GM23338 (cell line): ENCODE measurements around the gene GALNT6.

Source experiments
- CREB1 ChIP-seq: fragments of 250-450 bp; sonication (Bioruptor Pico); IDR thresholded peaks from 2 replicates; pipeline ENCODE4 v1.5.0; 2020; ENCODE audit warnings: low read depth, mild to moderate bottlenecking, moderate library complexity
- EZH2 ChIP-seq: fragments of 200-600 bp; sonication (generic); IDR thresholded peaks from one replicate; pipeline ENCODE4 v1.8.0; 2017; ENCODE audit warnings: antibody characterized with exemption, mild to moderate bottlenecking, low read depth; ENCODE audit not compliant: unreplicated experiment
- EZH2phosphoT487 ChIP-seq: fragments of 200-600 bp; sonication (generic); IDR thresholded peaks from one replicate; pipeline ENCODE4 v1.8.1; 2018; ENCODE audit warnings: antibody characterized with exemption; ENCODE audit not compliant: unreplicated experiment
- JUNB ChIP-seq: IDR thresholded peaks from one replicate; pipeline ENCODE4 v1.6.1; 2016; ENCODE audit warnings: antibody characterized with exemption; ENCODE audit not compliant: unreplicated experiment
- NANOG ChIP-seq: IDR thresholded peaks from 2 replicates; pipeline ENCODE4 v1.6.1; 2016; ENCODE audit warnings: antibody characterized with exemption, borderline replicate concordance
- POLR2AphosphoS5 ChIP-seq: IDR thresholded peaks from 2 replicates; pipeline ENCODE4 v1.6.1; 2016; ENCODE audit warnings: antibody characterized with exemption, low read depth
- STAT1 ChIP-seq: IDR thresholded peaks from one replicate; pipeline ENCODE4 v1.6.1; 2016; ENCODE audit warnings: antibody characterized with exemption; ENCODE audit not compliant: unreplicated experiment
- ZNF114 ChIP-seq: fragments of 250-450 bp; sonication (Bioruptor Pico); IDR thresholded peaks from 2 replicates; pipeline ENCODE4 v1.5.0; 2020; ENCODE audit warnings: mild to moderate bottlenecking, moderate library complexity
- ZNF331 ChIP-seq: fragments of 250-450 bp; sonication (Bioruptor Pico); IDR thresholded peaks from 2 replicates; pipeline ENCODE4 v1.5.0; 2020; ENCODE audit warnings: low read depth, mild to moderate bottlenecking, moderate library complexity
- TF ChIP-seq, protein P1 (sequence below): IDR thresholded peaks from one replicate; pipeline ENCODE4 v1.6.1; 2018; ENCODE audit warnings: antibody characterized with exemption; ENCODE audit not compliant: unreplicated experiment
- TF ChIP-seq, protein P2 (sequence below), 2 experiments: fragments of 200-600 bp in 1 of 2; sonication (generic) in 1 of 2; conservative IDR thresholded peaks; 2 replicates each; pipeline versions ENCODE4 v1.5.1 to v1.6.1; 2016 to 2017; ENCODE audit warnings: antibody characterized with exemption in 2 of 2, low read depth in 2 of 2, mild to moderate bottlenecking in 2 of 2, moderate library complexity in 1 of 2
- TF ChIP-seq, protein P3 (sequence below): IDR thresholded peaks from 2 replicates; pipeline ENCODE4 v1.6.1; 2016; ENCODE audit warnings: antibody characterized with exemption
- TF ChIP-seq, protein P4 (sequence below): fragments of 250-450 bp; sonication (Bioruptor Pico); IDR thresholded peaks from 2 replicates; pipeline ENCODE4 v1.5.0; 2020; ENCODE audit warnings: mild to moderate bottlenecking, moderate library complexity

DNA sequence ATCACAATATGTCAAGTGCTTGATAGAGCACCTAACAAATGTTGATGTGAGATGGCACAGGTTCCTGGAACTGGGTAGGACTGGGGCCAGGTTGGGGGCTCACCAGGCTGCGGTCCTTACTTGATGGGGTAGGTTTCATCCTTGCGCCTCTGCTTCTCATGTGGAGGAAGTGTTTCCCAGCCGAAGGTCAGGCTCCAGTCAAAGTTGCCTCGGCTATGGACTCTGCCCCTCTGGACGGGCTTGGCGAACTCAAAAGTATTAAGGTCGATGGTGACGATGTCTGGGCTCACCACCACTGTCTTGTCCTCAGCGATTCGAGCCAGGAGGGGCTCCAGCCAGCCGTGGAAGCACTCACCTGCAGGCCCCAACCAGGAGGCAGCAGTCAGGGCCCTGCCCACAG is 27.2 kb downstream of the GALNT6 start:
- TF ChIP-seq, protein P1, sequence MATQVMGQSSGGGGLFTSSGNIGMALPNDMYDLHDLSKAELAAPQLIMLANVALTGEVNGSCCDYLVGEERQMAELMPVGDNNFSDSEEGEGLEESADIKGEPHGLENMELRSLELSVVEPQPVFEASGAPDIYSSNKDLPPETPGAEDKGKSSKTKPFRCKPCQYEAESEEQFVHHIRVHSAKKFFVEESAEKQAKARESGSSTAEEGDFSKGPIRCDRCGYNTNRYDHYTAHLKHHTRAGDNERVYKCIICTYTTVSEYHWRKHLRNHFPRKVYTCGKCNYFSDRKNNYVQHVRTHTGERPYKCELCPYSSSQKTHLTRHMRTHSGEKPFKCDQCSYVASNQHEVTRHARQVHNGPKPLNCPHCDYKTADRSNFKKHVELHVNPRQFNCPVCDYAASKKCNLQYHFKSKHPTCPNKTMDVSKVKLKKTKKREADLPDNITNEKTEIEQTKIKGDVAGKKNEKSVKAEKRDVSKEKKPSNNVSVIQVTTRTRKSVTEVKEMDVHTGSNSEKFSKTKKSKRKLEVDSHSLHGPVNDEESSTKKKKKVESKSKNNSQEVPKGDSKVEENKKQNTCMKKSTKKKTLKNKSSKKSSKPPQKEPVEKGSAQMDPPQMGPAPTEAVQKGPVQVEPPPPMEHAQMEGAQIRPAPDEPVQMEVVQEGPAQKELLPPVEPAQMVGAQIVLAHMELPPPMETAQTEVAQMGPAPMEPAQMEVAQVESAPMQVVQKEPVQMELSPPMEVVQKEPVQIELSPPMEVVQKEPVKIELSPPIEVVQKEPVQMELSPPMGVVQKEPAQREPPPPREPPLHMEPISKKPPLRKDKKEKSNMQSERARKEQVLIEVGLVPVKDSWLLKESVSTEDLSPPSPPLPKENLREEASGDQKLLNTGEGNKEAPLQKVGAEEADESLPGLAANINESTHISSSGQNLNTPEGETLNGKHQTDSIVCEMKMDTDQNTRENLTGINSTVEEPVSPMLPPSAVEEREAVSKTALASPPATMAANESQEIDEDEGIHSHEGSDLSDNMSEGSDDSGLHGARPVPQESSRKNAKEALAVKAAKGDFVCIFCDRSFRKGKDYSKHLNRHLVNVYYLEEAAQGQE, result no peak
- TF ChIP-seq, protein P2, sequence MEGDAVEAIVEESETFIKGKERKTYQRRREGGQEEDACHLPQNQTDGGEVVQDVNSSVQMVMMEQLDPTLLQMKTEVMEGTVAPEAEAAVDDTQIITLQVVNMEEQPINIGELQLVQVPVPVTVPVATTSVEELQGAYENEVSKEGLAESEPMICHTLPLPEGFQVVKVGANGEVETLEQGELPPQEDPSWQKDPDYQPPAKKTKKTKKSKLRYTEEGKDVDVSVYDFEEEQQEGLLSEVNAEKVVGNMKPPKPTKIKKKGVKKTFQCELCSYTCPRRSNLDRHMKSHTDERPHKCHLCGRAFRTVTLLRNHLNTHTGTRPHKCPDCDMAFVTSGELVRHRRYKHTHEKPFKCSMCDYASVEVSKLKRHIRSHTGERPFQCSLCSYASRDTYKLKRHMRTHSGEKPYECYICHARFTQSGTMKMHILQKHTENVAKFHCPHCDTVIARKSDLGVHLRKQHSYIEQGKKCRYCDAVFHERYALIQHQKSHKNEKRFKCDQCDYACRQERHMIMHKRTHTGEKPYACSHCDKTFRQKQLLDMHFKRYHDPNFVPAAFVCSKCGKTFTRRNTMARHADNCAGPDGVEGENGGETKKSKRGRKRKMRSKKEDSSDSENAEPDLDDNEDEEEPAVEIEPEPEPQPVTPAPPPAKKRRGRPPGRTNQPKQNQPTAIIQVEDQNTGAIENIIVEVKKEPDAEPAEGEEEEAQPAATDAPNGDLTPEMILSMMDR (conservative IDR thresholded peaks at IDR 0.05; ENCODE audit: low read depth in 2 of 2), result no peak
- TF ChIP-seq POLR2AphosphoS5 (no peak), CREB1 (CRISPR knock-in tag) (no peak), EZH2 (no peak), EZH2phosphoT487 (no peak), JUNB (no peak), NANOG (no peak), STAT1 (no peak), ZNF331 (CRISPR knock-in tag) (no peak), ZNF114 (CRISPR knock-in tag) (no peak)
- TF ChIP-seq, protein P3, sequence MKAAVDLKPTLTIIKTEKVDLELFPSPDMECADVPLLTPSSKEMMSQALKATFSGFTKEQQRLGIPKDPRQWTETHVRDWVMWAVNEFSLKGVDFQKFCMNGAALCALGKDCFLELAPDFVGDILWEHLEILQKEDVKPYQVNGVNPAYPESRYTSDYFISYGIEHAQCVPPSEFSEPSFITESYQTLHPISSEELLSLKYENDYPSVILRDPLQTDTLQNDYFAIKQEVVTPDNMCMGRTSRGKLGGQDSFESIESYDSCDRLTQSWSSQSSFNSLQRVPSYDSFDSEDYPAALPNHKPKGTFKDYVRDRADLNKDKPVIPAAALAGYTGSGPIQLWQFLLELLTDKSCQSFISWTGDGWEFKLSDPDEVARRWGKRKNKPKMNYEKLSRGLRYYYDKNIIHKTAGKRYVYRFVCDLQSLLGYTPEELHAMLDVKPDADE, result no peak
- TF ChIP-seq, protein P4, sequence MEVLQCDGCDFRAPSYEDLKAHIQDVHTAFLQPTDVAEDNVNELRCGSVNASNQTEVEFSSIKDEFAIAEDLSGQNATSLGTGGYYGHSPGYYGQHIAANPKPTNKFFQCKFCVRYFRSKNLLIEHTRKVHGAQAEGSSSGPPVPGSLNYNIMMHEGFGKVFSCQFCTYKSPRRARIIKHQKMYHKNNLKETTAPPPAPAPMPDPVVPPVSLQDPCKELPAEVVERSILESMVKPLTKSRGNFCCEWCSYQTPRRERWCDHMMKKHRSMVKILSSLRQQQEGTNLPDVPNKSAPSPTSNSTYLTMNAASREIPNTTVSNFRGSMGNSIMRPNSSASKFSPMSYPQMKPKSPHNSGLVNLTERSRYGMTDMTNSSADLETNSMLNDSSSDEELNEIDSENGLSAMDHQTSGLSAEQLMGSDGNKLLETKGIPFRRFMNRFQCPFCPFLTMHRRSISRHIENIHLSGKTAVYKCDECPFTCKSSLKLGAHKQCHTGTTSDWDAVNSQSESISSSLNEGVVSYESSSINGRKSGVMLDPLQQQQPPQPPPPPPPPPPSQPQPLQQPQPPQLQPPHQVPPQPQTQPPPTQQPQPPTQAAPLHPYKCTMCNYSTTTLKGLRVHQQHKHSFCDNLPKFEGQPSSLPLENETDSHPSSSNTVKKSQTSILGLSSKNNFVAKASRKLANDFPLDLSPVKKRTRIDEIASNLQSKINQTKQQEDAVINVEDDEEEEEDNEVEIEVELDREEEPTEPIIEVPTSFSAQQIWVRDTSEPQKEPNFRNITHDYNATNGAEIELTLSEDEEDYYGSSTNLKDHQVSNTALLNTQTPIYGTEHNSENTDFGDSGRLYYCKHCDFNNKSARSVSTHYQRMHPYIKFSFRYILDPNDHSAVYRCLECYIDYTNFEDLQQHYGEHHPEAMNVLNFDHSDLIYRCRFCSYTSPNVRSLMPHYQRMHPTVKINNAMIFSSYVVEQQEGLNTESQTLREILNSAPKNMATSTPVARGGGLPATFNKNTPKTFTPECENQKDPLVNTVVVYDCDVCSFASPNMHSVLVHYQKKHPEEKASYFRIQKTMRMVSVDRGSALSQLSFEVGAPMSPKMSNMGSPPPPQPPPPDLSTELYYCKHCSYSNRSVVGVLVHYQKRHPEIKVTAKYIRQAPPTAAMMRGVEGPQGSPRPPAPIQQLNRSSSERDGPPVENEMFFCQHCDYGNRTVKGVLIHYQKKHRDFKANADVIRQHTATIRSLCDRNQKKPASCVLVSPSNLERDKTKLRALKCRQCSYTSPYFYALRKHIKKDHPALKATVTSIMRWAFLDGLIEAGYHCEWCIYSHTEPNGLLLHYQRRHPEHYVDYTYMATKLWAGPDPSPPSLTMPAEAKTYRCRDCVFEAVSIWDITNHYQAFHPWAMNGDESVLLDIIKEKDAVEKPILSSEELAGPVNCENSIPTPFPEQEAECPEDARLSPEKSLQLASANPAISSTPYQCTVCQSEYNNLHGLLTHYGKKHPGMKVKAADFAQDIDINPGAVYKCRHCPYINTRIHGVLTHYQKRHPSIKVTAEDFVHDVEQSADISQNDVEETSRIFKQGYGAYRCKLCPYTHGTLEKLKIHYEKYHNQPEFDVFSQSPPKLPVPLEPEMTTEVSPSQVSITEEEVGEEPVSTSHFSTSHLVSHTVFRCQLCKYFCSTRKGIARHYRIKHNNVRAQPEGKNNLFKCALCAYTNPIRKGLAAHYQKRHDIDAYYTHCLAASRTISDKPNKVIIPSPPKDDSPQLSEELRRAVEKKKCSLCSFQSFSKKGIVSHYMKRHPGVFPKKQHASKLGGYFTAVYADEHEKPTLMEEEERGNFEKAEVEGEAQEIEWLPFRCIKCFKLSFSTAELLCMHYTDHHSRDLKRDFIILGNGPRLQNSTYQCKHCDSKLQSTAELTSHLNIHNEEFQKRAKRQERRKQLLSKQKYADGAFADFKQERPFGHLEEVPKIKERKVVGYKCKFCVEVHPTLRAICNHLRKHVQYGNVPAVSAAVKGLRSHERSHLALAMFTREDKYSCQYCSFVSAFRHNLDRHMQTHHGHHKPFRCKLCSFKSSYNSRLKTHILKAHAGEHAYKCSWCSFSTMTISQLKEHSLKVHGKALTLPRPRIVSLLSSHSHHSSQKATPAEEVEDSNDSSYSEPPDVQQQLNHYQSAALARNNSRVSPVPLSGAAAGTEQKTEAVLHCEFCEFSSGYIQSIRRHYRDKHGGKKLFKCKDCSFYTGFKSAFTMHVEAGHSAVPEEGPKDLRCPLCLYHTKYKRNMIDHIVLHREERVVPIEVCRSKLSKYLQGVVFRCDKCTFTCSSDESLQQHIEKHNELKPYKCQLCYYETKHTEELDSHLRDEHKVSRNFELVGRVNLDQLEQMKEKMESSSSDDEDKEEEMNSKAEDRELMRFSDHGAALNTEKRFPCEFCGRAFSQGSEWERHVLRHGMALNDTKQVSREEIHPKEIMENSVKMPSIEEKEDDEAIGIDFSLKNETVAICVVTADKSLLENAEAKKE (CRISPR knock-in tag), result no peak
